NCI-H2196 (cell line): ENCODE results near the gene SRD5A1.

Source experiments
- DNase-seq: peaks from one replicate; lab custom pipeline; 2025; ENCODE audit not compliant: unreplicated experiment; lab: John Stamatoyannopoulos, UW

SRD5A1 gene

DNA sequence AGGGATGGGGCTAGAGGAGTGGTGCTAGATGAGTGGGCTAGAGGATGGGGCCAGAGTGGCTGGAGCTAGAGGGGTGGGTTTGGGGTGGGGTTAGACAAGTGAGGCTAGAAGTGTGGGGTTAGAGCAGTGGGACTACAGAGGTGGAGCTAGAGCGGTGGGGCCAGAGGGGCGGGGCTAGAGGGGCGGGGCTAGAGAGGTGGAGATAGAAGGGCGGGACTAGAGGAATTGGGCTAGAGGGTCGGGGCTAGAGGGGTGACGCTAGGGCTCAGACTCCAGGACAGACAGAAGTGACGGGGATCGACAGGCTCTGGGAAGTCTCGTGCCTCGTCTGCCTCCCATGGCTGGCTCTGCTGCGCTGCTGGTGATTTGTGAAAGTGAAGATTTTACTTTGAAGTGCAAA is 49.0 kb downstream of the SRD5A1 start:
- DNase-seq = no peak

DNA sequence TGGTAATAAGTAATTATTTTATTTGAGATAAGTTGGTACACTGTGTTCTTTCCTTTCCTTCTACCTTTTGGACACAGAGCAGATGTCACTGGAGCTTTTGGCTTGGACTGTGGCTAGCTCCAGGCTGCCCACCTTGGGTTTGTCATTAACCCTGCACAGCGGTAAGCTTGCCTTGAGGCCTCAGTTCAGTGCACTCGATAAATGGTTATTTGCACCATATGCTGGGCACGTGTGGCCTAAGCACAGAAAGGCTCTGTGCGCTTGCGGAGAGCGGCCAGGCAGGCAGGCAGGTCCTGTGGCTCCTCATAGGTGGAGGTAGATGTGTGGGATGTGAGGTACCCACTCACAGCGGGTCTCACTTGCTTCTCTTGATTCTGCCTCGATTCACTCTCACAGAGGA is 50.0 kb downstream of the SRD5A1 start:
- no peak for DNase-seq

DNA sequence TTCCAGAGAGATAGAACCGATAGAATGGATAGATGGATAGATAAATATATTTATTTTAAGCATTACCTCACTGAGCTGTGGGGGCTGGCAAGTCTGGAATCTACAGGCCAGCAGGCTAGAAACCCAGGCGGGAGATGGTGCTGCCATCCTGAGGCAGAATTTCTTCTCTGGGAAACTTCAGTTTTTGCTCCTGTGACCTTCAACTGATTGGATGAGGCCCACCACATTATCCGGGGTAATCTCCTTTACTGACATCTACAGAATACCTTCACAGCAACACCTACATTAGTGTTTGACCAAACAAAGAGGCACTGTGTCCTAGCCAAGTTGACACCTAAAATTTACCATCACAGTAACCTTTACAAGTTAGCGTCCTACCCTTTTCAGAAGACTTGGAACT is 50.8 kb downstream of the SRD5A1 start:
- no peak for DNase-seq

DNA sequence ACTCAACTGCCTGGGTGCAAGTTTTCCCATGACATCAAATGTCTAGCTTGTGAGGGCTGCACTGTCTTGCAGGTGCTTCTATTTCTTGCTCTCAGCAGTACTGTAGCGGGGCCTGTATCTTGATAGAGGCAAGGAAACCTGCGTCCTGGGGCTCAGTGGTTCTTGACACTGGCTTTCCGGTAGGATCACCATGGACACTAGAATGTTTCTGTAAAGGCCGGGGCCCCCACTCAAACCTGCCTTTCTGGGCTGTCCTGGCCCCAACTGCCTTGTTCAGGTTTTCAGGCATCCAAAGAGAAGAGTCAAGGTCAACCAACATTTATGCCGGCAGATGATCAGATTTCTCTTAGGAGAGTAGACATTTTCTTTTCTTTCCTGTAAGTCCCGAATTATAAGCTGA is 53.3 kb downstream of the SRD5A1 start:
- DNase-seq = no peak

DNA sequence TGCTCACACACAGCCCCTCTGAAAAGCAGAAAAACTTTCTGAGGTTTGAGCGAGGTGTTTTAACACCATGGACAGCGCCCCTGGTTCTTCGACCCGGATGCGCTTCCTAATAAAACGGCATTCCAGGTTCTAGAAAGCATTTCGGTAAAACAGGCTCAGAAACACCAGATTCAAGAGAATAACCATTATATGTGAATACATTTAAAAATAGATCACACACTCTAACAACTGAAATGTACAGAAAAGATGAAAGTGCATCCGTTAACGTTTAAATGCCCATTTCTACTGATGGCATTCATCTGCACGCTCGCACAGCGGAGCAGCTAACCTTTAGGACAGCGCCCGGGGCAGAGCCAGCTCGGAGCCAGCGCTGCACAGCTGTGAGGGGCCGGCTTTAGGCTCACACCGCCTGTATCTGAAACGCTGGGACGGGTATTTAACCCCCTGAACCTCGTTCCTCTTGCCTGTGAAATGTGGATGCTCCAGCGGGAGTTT is 53.7 kb downstream of the SRD5A1 start:
- no peak for DNase-seq

DNA sequence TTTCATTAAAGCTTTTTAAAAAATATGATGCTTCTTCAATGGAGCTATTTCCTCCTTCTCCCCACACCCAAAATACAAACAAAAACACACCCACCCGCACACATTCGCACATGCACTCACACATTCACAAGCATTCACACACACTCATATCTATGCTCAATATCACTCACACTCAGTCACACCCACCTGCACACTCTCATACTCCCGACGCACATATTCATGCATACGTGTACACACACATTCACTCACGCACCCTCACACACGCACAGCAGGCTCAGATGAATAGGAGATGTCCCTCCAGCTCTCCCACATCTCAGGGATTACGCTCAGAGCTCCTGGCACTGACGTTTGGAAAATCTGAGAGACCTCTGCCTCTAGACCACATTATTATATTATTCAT is 54.3 kb downstream of the SRD5A1 start:
- DNase-seq = no peak

DNA sequence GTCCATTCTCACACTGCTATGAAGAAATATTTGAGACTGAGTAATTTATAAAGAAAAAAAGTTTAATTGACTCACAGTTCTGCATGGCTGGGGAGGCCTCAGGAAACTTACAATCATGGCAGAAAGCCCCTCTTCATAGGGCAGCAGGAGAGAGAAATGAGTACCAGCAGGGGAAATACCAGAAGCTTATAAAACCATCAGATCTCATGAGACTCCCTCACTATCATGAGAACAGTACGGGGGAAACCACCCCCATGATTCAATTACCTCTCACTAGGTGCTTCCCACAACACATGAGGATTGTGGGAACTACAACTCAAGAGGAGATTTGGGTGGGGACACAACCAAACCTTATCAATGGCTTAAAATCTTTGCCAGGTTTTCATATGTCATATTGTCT is 59.7 kb downstream of the SRD5A1 start:
- no peak for DNase-seq

DNA sequence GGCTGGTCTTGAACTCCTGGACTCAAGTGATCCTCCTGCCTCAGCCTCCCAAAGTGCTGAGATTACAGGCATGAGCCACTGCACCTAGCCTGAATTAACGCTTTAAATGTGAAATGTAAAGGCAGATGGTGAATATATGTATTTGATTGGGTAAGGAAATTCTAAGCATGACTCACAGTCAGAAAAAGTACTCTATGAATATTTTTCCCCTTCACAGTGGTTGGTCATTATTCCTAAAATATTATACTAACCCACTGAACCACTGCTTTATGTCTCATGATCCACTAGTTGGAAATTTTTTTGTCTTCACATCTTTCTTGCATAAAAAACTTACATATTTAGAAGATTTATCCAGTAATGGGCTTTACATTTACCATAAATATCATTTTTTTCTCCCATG is 65.5 kb downstream of the SRD5A1 start:
- DNase-seq = no peak

DNA sequence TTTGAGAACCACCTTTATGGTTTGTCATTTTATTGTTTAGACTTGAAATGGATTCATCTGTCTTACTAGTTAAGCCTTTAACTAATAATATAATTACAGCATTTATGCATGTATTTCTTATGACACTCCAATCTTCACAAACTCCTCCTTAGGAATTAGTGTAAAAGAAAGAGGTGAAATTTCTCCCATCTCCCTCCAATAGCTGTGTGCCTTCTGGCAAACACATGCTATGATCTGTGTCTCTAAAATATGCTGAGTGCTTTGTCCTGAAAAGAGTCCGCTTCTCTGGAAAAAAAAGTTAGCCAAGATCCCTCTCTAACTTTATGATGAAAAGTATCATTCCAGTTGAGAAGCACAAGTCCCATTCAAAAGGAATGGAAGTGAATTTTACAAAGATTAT is 66.1 kb downstream of the SRD5A1 start:
- DNase-seq = no peak

DNA sequence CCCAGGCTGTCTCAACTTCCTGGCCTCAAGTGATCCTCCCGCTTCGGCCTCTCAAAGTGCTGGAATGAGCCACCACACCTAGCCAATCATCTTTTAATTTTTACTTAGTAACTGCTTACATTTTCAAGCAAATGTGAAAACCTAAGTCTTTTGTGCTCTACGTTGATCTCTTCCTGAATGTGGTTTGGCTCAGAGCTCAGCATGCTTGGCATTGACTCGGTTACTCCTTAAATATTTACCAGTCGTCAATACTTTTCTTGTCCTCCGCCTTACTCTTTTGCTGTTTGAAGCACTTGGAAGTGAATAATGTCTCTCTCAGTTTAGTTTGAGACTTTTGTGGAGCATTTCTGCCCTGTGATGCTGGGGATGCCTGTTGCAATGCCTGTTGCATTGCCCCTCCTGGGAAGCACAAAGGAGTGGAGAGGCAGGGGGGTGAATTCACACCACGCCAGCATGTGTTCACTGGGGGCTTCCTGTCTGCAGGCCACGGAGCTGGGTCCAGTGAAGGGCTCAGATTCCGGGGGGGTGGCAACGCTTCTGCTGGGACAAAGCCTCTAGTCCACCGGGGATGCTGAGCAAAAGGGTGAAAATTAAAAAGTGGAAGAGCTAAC is 66.9 kb downstream of the SRD5A1 start:
- no peak for DNase-seq

DNA sequence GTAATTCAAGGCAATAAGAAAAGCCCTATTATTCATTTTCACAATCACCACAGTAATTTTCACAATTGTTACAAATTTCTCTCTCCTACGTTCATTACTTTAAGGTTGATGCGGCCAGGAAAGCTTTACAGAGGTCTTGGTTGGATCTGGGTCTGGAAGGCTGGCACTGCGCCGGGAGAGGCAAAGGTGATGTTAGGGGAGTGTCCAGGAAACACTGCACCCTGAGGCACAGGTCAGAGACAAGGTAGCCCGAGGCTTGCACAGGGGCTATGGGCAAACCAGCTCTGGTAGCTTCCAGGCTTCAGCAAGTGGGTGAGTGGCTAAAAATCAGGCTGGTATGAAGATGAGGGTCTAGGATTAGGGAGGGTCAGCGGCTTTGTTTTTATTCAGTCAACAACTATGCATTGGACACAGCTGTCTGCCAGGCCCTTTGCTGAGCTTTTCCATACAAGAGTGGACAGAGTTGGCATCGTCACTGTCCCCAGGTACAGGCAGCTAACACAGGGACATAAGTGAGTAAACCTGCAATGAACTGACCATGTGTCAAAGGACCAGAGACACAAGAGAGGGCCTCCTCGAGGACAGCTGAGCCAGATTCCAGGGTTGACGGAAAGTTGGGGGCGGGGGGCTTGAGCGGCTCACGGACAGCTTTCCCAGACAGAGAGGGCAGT is 67.6 kb downstream of the SRD5A1 start:
- no peak for DNase-seq

DNA sequence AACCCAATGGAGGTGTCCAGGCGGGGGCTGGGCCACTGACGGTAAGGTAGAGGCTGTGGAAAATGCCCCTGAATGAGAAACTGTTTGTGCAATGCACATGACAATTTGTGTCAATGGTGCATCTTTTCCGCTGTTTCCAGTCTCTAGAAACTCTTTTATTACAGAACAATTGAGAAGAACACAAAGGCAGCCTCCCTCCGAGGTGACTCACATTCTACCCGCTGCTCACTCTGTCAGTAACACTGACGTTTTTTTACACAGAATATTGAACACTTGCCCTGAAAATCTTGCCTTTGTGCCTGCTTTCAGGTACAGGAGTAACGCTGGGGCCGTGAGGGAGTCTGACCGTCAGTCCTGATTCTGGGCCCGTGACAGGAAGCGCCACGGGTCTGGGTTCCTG is 68.3 kb downstream of the SRD5A1 start:
- no peak for DNase-seq

DNA sequence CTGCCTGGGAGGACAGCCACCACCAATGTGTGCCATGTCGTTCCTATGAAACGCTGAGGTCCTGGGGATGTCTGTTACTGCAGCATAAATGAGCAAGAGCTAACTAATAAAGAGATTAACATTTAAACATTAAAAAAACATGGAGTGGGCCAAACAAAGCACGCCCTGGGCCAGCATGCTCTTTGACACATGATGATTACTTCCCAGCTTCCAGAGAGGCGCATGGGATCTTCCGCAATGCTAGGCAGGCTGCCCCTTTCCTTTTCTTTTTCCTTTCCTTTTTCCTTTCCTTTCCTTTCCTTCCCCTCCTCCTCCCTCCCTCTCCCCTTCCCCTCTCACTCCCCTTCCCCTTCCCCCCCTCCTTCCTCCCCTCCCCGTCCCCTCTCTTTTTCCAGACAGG is 69.4 kb downstream of the SRD5A1 start:
- no peak for DNase-seq

DNA sequence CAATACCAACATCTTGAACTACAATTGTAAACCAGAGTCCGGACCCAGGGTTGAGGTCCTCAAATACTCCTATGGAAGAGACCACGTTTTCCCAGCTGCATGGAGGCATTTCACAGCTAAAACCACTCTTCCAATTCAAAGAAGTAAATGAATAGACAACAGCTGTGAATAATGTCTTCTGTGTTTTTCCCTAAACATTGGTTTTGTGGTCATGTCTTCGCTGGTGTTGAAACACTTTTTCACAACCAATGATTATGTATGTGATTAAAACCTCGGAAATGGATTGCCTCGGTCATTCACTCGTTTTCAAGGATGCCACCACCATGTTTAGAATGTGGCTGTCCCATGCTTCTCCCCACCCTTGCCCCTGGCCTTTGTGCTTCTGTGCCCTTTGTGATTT is 70.6 kb downstream of the SRD5A1 start:
- DNase-seq = no peak

DNA sequence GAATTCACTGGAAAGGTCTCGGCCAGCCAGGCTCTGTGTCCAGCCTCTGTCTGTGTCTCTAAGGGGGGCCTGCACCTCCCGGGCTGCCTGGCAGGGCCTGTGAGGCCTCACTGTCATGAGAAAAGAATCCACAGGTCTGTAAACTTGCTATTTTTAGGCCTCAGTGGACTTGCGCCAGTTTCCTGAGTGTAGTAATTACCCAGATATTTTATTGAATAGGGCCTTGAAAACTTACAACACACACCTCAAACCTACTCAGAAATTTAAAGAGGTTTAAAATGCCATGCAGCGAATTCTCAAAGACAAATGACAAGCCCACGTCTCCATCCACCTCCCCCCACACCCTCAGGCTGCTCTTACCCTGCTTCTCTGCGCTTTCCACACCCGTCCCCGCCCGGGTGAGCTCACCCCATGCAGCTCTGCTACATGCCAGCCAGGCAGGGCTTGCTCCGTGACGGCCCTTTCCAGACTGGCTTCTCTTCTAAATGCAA is 71.2 kb downstream of the SRD5A1 start:
- no peak for DNase-seq

DNA sequence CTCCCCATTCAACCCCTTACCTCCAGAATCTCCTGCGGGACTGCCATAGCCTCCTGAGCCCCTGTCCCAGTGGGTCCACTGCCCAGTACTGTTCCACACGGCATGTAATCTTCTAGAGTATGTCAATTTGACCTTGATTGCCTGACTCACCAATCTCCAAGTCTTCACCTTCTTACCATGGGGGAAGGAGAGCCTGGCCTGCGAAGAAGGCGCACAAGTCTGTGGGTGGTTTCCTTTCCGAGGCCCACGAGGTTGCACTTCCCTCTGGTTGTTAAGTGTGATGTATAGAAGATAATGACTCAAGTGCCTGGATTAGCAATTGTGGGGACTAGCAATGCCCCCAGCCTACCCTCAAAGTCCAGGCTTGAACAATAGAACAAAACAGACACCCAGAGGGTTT is 71.8 kb downstream of the SRD5A1 start:
- no peak for DNase-seq

DNA sequence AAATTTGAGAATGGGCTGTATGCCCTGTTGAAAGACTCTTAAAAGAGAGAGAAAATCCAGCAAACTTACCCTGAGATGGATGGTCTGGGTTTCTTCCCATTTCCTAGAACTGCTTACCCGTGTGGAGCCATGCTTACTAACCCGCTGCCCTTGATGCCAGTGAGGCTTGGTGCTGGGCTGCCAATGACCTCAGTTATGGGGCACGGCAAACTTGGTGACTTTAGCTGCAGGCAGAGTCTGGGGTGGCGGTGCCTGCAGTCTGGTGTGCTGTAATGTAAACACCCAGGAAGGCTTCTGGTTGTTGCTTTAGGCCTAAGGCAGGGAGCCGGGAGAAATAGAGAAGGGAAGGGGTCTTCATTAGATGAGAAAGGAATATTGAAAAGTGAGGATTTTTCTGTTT is 72.7 kb downstream of the SRD5A1 start:
- DNase-seq = no peak

DNA sequence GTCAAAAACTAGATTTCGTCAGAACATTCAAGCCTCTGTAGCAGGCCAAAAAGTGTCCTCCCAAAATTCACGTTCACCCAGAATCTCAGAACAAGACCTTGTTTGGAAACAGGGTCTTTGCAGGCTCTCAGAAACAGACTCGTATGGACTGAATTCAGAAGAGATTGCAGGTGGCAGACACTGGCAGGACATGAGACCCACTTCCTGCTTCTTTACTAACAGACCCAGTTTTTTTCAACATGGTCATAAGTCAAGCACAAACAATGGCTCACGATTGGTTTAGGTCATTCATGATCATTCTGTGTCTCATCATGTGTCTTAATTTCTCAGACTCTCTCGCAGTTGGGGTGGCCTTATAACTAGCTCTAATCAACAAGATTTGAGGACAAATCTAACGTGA is 74.6 kb downstream of the SRD5A1 start:
- no peak for DNase-seq

DNA sequence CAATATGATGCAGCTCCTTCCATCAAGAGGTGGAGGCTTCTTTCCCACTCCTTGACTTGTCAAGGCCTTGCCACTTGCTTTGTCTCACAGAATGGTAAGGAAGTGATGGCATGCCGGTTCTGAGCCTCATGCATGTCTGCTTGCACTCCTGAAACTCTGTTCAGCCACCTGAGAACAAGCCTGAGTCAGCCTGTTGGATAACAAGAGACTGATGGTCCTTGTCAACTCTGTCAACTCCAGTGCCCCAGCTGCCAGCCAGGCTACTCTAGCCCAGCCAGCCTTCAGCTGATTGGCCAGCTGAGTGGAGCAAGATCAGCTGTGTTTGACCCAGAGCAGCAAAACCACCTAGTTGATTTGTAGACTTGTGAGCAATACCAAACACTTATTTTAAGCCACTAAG is 75.6 kb downstream of the SRD5A1 start:
- DNase-seq = no peak

DNA sequence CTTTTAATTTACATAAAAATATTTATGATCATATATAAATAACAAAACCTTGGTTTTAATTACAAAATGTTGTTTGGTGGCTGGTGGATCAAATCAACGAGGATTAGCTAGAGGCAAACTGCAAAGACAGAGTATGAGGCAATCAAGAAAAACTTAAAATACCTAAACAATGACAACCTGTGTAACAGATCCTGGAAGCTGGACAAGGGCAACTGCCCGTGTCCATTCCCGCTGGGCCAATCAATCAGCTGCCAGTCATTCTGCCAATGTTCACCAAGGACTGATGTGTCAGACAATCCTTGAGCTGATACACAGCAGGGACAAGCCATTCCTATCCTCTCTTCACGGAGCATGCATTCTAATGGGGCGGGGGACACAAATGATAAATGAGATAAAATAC is 76.8 kb downstream of the SRD5A1 start:
- no peak for DNase-seq

DNA sequence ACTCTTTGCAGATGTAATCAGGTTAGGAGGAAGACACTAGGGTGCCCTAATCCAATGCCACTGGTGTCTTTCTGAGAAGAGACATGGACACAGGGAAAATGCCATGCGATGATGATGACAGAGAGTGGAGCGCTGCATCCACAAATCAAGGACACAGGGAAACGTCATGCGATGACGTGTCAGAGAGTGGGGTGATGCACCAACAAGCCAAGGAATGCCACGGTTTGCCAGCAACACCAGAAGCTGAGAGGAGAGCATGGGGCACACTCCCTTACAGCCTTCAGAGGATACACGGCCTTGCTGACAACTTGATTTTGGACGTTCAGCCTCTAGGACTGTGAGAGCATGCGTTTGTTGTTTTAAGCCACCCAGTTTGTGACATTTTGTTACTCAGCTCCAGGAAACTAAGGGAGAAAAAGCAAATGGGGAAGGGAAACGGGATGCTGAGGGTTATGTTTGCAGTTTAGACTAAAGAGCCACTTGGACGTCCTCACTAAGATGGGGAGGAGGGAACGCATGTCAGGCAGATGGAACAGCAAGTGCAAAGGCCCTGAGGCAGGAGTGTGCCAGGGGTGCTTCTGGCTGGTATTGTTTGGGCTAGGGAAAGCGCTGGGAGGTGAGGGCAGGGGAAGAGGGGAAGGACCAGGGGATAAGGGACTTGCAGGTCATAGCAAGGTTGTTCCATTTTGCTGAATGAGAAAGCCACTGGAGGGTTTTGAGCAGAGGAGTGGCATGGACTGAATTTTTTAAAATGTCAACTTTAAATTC is 77.5 kb downstream of the SRD5A1 start:
- no peak for DNase-seq
